HepG2 (cell line): ENCODE measurements around the gene CSNK2A2. TPM values are rescaled to one million over a fixed set of nuclear protein-coding genes. Genes with fewer than 3 reads are reported as not detected.

Experiments used
- ARNTL ChIP-seq: sonication (generic); formaldehyde crosslinking; IDR thresholded peaks from 2 replicates; pipeline ENCODE4 v1.4.0; 2020; ENCODE audit warnings: mild to moderate bottlenecking, missing genetic modification reagents
- E2F2 ChIP-seq: sonication (generic); formaldehyde crosslinking; IDR thresholded peaks from 2 replicates; pipeline ENCODE4 v1.4.0; 2020; ENCODE audit warnings: missing genetic modification reagents, borderline replicate concordance
- FOXA3 ChIP-seq: IDR thresholded peaks from 2 replicates; pipeline ENCODE4 v1.6.1; 2016; ENCODE audit warnings: missing genetic modification reagents, missing compliant biosample characterization
- GLI4 ChIP-seq: sonication (generic); formaldehyde crosslinking; IDR thresholded peaks from 2 replicates; pipeline ENCODE4 v1.5.1; 2020; ENCODE audit warnings: missing genetic modification reagents, mild to moderate bottlenecking, moderate library complexity, borderline replicate concordance
- HMG20A ChIP-seq: IDR thresholded peaks from 2 replicates; pipeline ENCODE4 v1.6.1; 2016; ENCODE audit warnings: borderline replicate concordance
- NR2F2 ChIP-seq: IDR thresholded peaks from 2 replicates; pipeline ENCODE4 v1.6.1; 2012; ENCODE audit warnings: low read depth, inconsistent platforms, borderline replicate concordance
- PITX1 ChIP-seq: sonication (generic); formaldehyde crosslinking; IDR thresholded peaks from 2 replicates; pipeline ENCODE4 v1.5.1; 2020; ENCODE audit warnings: mild to moderate bottlenecking, missing genetic modification reagents
- PPARG ChIP-seq: conservative IDR thresholded peaks from 2 replicates; pipeline ENCODE4 v1.6.1; 2016; ENCODE audit warnings: missing biosample characterization, missing genetic modification reagents
- SIX1 ChIP-seq: sonication (generic); formaldehyde crosslinking; IDR thresholded peaks from 2 replicates; pipeline ENCODE4 v1.4.0; 2020; ENCODE audit warnings: missing genetic modification reagents, borderline replicate concordance
- SRSF1 ChIP-seq: fragments of 200-400 bp; formaldehyde crosslinking; optimal IDR thresholded peaks from 2 replicates; pipeline ENCODE3; 2017; ENCODE audit warnings: mild to moderate bottlenecking, low read depth, low read length, moderate library complexity
- ZBTB1 ChIP-seq: sonication (generic); formaldehyde crosslinking; IDR thresholded peaks from 2 replicates; pipeline ENCODE4 v1.4.0; 2020; ENCODE audit warnings: missing genetic modification reagents, borderline replicate concordance
- ZNF207 ChIP-seq: fragments of 450-650 bp; IDR thresholded peaks from 2 replicates; pipeline ENCODE4 v1.6.1; 2016; ENCODE audit warnings: antibody characterized with exemption, borderline replicate concordance
- ZNF225 ChIP-seq: sonication (generic); formaldehyde crosslinking; IDR thresholded peaks from 2 replicates; pipeline ENCODE4 v1.4.0; 2020; ENCODE audit warnings: mild to moderate bottlenecking, missing genetic modification reagents
- ZNF331 ChIP-seq: sonication (generic); formaldehyde crosslinking; IDR thresholded peaks from 2 replicates; pipeline ENCODE4 v1.4.0; 2020; ENCODE audit warnings: missing genetic modification reagents
- ZNF580 ChIP-seq: IDR thresholded peaks from 2 replicates; pipeline ENCODE4 v1.6.1; 2016; ENCODE audit warnings: low read depth, borderline replicate concordance
- ZNF773 ChIP-seq: sonication (generic); formaldehyde crosslinking; IDR thresholded peaks from 2 replicates; pipeline ENCODE4 v1.4.0; 2020; ENCODE audit warnings: missing genetic modification reagents, borderline replicate concordance
- polyA plus RNA-seq, 8 experiments: library from polyadenylated mRNA; depleted of rRNA in 3 of 8; stranded (reverse) in 7 of 8; unstranded in 1 of 8; fragments of >200 nt; fragmentation: Illumina TruSeq in 4 of 8; extraction: Trizol in 4 of 8; gene quantifications; 2 replicates each; pipeline versions ENCODE4 v1.2.1 to v1.2.3, GENCODE V29; 2011 to 2016; ENCODE audit warnings: low read depth in 4 of 8, missing spikeins in 1 of 8, mixed read lengths in 1 of 8; ENCODE audit not compliant: insufficient read depth in 1 of 8
- total RNA-seq, 5 experiments: library from RNA; depleted of rRNA; stranded (reverse); fragments of >200 nt; fragmentation: Illumina TruSeq; extraction: Trizol; gene quantifications; 2 replicates each; pipeline ENCODE4 v1.2.3, GENCODE V29; 2016; ENCODE audit warnings: low read depth in 1 of 5
- TF ChIP-seq, protein P1 (sequence below): sonication (generic); formaldehyde crosslinking; IDR thresholded peaks from 2 replicates; pipeline ENCODE4 v1.4.0; 2020; ENCODE audit warnings: missing genetic modification reagents
- TF ChIP-seq, protein P2 (sequence below): sonication (generic); formaldehyde crosslinking; IDR thresholded peaks from 2 replicates; pipeline ENCODE4 v1.5.0; 2020; ENCODE audit warnings: mild to moderate bottlenecking, missing genetic modification reagents, moderate library complexity
- TF ChIP-seq, protein P3 (sequence below): sonication (generic); formaldehyde crosslinking; IDR thresholded peaks from 2 replicates; pipeline ENCODE4 v1.8.1; 2023; ENCODE audit warnings: mild to moderate bottlenecking, inconsistent platforms, moderate library complexity, missing genetic modification reagents, borderline replicate concordance
- TF ChIP-seq, protein P4 (sequence below): sonication (generic); formaldehyde crosslinking; IDR thresholded peaks from 2 replicates; pipeline ENCODE4 v1.5.0; 2020; ENCODE audit warnings: mild to moderate bottlenecking, missing genetic modification reagents

CSNK2A2 gene
- total and polyA plus RNA-seq, 2 of the 13 experiments (the other 11 are each of a cell fraction or from before 2014, with no cell fraction given), result 46.4 to 56.9 TPM

DNA sequence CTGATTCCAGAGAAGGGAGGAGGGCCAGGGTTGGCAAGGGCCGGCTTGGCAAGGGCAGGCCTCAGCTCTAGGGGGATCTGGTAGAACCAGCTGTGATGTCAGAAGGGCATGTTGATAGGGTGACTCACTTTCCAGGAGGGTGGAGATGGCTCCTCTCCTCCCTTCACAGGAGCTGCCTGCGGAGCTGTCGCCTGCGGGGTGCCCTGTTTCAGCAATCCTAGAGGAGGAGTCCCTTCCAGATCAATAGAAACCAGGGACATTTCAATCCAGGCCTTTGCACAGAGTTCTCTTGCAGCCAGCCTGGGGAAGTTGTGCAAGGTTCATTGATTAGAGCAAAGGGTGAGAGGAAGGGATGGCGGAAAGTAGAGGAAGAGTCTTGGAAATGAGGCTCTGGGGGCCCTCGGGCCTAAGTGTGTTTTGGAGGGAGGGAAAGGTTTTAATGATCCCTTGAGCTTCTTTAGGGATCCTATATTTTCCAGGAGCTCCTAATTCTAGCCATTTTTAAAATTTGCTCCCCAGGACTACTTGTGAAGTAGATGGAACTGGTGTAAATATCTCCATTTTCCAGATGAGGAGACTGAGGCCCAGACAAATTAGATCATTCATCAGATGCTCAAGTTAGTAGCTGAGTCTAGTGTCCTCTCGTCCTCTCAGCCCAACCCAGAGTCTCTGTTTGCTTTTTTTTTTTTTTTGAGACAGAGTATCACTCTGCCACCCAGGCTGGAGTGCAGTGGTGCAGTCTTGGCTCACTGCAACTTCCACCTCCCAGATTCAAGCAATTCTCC is 24.8 kb upstream of the CSNK2A2 start (continued):
- TF ChIP-seq, protein P1, sequence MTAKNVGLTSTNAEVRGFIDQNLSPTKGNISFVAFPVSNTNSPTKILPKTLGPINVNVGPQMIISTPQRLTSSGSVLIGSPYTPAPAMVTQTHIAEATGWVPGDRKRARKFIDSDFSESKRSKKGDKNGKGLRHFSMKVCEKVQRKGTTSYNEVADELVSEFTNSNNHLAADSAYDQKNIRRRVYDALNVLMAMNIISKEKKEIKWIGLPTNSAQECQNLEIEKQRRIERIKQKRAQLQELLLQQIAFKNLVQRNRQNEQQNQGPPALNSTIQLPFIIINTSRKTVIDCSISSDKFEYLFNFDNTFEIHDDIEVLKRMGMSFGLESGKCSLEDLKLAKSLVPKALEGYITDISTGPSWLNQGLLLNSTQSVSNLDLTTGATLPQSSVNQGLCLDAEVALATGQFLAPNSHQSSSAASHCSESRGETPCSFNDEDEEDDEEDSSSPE, result peak; percentile 23; the same call in 1 of the 2 replicates
- TF ChIP-seq ZNF773 (CRISPR knock-in tag) (no peak), SRSF1 (no peak), ZNF225 (CRISPR knock-in tag) (no peak), PITX1 (CRISPR knock-in tag) (peak; percentile 74), ZNF207 (no peak), ARNTL (no peak), PPARG (CRISPR knock-in tag) (peak; percentile 76), ZNF331 (peak; percentile 29; the same call in 1 of the 2 replicates), GLI4 (no peak), SIX1 (CRISPR knock-in tag) (no peak), NR2F2 (0 out of 2 replicates have a peak, but pooled peaks have one; percentile 28), HMG20A (CRISPR knock-in tag) (no peak), ZBTB1 (no peak), FOXA3 (CRISPR knock-in tag) (peak; percentile 57; the same call in 1 of the 2 replicates), E2F2 (CRISPR knock-in tag) (no peak), ZNF580 (CRISPR knock-in tag) (no peak)
- TF ChIP-seq, protein P2, sequence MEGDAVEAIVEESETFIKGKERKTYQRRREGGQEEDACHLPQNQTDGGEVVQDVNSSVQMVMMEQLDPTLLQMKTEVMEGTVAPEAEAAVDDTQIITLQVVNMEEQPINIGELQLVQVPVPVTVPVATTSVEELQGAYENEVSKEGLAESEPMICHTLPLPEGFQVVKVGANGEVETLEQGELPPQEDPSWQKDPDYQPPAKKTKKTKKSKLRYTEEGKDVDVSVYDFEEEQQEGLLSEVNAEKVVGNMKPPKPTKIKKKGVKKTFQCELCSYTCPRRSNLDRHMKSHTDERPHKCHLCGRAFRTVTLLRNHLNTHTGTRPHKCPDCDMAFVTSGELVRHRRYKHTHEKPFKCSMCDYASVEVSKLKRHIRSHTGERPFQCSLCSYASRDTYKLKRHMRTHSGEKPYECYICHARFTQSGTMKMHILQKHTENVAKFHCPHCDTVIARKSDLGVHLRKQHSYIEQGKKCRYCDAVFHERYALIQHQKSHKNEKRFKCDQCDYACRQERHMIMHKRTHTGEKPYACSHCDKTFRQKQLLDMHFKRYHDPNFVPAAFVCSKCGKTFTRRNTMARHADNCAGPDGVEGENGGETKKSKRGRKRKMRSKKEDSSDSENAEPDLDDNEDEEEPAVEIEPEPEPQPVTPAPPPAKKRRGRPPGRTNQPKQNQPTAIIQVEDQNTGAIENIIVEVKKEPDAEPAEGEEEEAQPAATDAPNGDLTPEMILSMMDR (CRISPR knock-in tag), result no peak
- TF ChIP-seq, protein P3, sequence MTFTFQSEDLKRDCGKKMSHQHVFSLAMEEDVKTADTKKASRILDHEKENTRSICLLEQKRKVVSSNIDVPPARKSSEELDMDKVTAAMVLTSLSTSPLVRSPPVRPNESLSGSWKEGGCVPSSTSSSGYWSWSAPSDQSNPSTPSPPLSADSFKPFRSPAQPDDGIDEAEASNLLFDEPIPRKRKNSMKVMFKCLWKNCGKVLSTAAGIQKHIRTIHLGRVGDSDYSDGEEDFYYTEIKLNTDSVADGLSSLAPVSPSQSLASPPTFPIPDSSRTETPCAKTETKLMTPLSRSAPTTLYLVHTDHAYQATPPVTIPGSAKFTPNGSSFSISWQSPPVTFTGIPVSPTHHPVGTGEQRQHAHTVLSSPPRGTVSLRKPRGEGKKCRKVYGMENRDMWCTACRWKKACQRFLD (CRISPR knock-in tag), result no peak
- TF ChIP-seq, protein P4, sequence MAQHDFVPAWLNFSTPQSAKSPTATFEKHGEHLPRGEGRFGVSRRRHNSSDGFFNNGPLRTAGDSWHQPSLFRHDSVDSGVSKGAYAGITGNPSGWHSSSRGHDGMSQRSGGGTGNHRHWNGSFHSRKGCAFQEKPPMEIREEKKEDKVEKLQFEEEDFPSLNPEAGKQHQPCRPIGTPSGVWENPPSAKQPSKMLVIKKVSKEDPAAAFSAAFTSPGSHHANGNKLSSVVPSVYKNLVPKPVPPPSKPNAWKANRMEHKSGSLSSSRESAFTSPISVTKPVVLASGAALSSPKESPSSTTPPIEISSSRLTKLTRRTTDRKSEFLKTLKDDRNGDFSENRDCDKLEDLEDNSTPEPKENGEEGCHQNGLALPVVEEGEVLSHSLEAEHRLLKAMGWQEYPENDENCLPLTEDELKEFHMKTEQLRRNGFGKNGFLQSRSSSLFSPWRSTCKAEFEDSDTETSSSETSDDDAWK (CRISPR knock-in tag), result no peak
